Fibroblast of pulmonary artery (primary cell): ENCODE data around the gene SGSM2.

ENCODE experiments used
- DNase-seq: peaks from one replicate; pipeline ENCODE4 v3.0.0-alpha.2; 2010; ENCODE audit warnings: low read depth
- H3K4me3 ChIP-seq: replicated peaks from 2 replicates; pipeline ENCODE4 v1.5.1; 2011; ENCODE audit warnings: low read depth, mild to moderate bottlenecking, control low read depth, low read length, moderate library complexity
- CTCF ChIP-seq: IDR thresholded peaks from 2 replicates; pipeline ENCODE4 v1.5.1; 2011; ENCODE audit warnings: mild to moderate bottlenecking, control low read depth, low read length, inconsistent platforms; ENCODE audit errors: missing control alignments

SGSM2 gene

DNA sequence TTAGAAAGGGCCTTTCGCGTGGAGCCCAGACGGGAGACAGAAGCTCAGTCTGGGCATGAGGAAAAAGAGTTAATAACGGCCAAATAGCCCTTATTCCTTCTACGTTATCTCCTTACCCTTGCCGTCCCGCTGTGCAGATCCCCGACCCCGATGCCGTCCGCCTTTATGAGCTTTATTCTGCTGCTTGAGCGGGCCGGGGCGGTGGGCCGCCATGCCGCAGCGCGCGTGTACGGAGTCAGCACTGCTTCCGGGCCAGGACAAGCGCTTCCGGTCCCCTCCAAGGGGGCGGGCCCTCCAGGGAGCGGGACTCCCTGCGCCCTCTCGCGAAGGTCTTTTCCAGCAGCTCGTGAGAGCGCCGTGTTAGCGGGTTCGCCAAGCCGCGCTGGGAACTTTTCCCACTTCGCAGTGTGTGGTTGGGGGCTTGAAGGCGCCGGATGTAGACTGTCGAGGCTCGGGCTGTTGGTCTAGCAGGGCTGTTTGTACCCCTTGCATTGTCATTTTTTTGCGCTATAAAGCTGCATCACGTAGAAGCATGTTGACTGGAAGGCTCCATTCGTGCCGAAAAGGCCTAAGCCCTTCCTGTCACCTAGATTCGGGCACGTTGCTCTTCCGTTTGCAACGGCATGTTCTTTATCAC, 968 bp upstream of the SGSM2 start, which contains the start of gene TSR1:
Gene TSR1, minus strand, starts transcription at position 243 of the 637 bp plus-strand sequence. Its CDS starts 30 bp downstream, at position 213.
- DNase-seq = peak; percentile 90
- peak; percentile 22 for TF ChIP-seq CTCF
- peak within 1 kb of the TSS; percentile 95 for H3K4me3 ChIP-seq

- peak overlapping the region; percentile 95 for H3K4me3 ChIP-seq
- no peak for TF ChIP-seq CTCF
- peak; percentile 54 for DNase-seq
Measured at GRCh38 chr17:2337544-2338314, 428 bp downstream of the SGSM2 start.

- peak overlapping the region; percentile 95 for H3K4me3 ChIP-seq
- no peak for DNase-seq
- TF ChIP-seq CTCF = no peak
Measured at GRCh38 chr17:2338315-2338657, 985 bp downstream of the SGSM2 start.

DNA sequence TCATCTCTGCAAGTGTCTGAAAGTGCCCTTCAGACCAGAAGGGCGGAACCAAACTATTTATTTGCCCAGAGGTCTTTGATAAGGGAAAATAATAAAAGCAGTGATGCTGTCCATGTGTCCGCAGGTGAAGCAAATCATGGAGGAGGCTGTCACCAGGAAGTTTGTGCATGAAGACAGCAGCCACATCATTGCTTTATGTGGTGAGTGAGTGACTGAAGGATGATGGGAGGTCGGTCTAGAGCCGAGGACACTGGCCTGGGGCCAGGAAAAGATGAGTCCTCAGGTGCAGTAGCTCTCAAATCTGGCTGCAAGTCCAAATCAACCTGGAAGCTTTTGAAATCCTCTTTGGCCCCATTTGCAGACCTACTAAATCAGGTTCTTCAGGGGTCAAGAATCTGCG, 6.1 kb downstream of the SGSM2 start:
- H3K4me3 ChIP-seq = no peak overlapping the region
- no peak for DNase-seq
- TF ChIP-seq CTCF = no peak

DNA sequence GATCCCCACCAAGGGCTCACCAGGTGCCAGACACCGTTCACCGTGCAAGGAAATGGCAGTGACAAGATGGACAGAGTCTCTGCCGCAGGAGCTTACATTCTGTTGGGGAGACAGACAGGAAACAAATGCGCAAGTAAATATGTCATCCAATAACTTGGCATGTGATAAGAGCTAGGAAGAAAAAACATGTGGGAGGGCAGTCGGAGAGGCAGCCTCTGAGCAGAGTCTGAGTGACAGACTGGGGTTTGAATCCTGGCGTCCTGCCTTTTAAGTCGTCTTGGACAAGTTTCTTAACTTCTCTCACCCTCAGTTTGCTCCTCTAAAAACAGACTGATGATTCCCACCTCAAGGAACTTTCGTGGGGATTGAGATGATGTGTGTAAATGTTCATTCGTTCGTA, 7.2 kb downstream of the SGSM2 start:
- H3K4me3 ChIP-seq = no peak overlapping the region
- peak; percentile 84 for DNase-seq
- no peak for TF ChIP-seq CTCF

DNA sequence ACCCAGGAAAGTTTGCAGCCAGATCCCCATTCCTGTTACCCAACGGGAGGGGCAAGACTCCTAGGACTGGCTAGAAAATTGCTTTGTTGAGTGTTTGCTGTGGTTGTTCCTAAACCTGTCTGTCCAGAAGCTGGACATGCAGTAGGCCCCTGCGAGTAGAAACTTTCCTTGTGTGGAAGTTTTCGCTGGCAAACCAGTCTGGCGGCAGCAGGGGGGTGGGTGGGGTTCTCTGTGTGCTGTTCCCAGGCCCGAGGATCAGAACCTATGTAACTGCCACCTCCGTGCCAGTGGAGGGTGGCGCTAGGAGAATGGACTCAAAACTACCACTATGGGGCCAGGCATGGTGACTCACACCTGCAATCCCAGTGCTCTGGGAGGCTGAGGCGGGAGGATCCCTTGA, 9.2 kb downstream of the SGSM2 start:
- H3K4me3 ChIP-seq = no peak overlapping the region
- DNase-seq = no peak
- TF ChIP-seq CTCF = no peak
